Mononuclear cell (primary cell): Measurements from ENCODE around the gene MERTK. TPM values are rescaled to one million over a fixed set of nuclear protein-coding genes. Genes with fewer than 3 reads are reported as not detected.
"Not testable (repeated sequence)": the region's sequence is repeated elsewhere in the genome, so short reads cannot be mapped to it uniquely, and the experiment has no call there.

Experiments used
- H3K27me3 ChIP-seq: 2 replicates; pipeline ENCODE4 v1.6.0; 2011; ENCODE audit warnings: low read length, control low read depth; ENCODE audit not compliant: insufficient read depth
- H3K4me1 ChIP-seq: 2 replicates; pipeline ENCODE4 v1.5.1; 2011; ENCODE audit warnings: mild to moderate bottlenecking, low read length, control low read depth; ENCODE audit not compliant: insufficient read depth
- H3K4me3 ChIP-seq: 2 replicates; pipeline ENCODE4 v1.5.1; 2011; ENCODE audit warnings: mild to moderate bottlenecking, low read length, moderate library complexity
- H3K9me3 ChIP-seq: 2 replicates; pipeline ENCODE4 v1.5.1; 2011; ENCODE audit warnings: low read depth, mild to moderate bottlenecking, control low read depth, low read length
- total RNA-seq: library from RNA; depleted of rRNA; stranded (reverse); fragments of >200 nt; gene quantifications from one replicate; pipeline ENCODE4 v1.2.3, GENCODE V29; 2012

MERTK gene
- total RNA-seq, 1 donor: 3.7 TPM

DNA sequence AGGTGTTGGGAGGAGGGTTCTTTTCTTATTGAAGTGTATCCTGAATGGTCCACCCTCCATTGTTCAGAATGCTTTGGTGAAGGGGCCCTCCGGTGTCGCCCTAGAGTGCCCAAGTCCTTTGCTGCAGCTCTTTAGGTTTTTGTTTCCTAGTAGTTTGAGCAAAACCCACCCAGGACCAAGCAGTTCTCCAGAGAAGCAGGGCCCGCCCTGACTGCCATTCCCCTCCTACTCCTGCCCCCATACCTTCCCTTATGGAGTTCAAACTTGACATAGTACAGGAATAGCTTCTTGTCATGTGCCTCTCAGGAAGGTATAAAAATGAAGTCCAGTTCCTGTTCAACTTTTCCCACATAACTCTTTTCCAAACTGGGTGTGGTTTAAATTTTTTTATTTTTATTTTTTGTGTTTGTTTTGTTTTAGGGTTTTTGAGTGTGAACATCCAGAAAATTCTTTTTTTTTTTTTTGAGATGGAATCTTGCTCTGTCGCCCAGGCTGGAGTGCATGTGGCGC, 5.6 kb downstream of the MERTK start:
- no peaks in the 10 kb centered on the region for H3K9me3 ChIP-seq

DNA sequence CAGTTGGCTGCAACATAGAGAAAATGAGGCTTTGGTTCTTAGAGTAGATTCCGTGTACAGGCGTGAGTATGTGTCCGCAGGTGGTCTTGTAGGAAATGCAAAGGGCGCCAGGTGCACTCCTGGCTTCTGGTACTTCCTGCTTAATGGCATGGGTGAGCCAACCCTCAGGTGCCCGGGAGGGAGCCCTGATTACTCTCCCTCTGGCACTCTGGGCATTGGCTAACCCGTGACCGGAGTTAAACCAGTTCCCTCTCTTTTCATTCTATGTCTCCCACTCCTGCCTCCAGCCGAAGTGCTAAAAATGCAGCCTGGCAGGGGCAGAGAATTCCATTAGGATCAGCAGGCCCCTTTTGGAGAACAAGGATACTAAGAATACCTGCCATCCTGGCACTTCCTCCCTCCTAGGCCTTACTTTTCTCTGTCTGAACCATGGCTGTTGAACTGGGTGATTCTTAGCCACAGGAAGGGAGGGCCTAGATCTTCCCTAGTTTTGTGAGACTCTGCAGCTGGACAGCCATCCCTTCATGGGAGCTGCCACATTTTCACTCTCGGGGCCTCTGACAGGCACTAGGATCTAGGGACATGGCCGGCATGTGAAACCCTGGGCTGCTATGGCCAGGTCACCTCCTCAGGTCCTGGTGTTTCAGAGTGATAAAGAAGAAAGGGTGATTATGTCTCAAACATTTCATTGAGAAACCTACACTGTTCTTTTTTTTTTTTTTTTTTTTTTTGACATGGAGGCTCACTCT, 6.5 kb downstream of the MERTK start:
- no peaks in the 10 kb centered on the region for H3K9me3 ChIP-seq
- peaks cover 5% of the 10 kb centered on the region for H3K27me3 ChIP-seq
- H3K4me3 ChIP-seq: no peak overlapping the region
- H3K4me1 ChIP-seq: peaks cover 22% of the 10 kb centered on the region

More for the DNA sequence above, 5.6 kb downstream of the MERTK start:
- Histone ChIP-seq H3K27me3 (peaks cover 13% of the 10 kb centered on the region), H3K4me3 (no peak overlapping the region), H3K4me1 (peaks cover 31% of the 10 kb centered on the region)

DNA sequence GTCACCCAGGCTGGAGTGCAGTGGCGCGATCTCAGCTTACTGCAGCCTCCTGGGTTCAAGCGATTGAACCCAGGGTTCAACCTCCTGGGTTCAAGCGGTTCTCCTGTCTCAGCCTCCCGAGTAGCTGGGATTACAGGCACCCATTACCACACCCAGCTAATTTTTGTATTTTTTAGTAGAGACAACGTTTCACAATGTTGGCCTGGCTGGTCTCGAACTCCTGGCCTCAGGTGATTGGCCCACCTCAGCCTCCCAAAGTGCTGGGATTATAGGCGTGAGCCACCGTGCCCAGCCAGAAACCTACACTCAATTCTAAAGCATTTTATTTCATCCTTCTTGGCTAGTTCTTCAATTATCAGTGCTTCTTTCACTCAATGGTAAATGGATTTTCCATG, 7.1 kb downstream of the MERTK start:
- not testable (repeated sequence) for H3K27me3 ChIP-seq, H3K9me3 ChIP-seq, H3K4me3 ChIP-seq
- peaks cover 21% of the 10 kb centered on the region for H3K4me1 ChIP-seq

DNA sequence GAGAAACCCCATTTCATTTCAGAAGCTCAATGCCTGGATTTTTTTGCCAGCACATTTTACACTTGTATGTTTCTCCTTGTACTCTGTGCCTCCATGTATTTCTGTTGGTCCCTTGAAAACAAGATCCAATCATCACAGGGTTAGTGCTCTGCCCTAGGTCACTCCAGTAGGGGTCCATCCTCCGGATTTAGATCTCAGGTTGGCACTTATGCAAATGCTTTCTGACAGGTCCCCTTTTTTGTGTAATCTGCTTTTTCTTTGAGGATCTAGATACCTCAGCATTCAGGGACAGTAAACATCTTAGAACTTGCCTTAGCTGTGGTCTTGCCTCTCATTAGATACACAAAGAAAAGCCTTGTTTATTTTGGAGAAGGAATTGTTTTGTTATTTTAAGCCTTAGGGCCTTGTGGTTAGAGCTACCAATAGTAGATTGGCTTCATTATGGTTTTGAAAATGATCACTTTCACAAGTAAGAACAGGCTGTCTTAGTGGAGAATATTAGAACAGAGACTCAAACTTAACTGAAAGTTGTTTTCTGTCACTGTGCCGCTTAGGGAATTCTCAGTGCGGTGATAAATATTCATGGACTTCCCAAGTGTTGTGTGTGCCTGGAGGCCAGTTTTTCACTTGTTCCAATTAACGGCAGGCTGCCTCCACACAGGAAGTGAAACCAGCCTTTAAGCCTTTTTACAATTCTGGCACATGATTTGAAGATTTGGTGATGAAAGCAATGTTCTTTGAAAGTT, 7.8 kb downstream of the MERTK start:
- no peak overlapping the region for H3K4me3 ChIP-seq
- peaks cover 18% of the 10 kb centered on the region for H3K4me1 ChIP-seq
- H3K27me3 ChIP-seq: no peaks in the 10 kb centered on the region
- no peaks in the 10 kb centered on the region for H3K9me3 ChIP-seq

DNA sequence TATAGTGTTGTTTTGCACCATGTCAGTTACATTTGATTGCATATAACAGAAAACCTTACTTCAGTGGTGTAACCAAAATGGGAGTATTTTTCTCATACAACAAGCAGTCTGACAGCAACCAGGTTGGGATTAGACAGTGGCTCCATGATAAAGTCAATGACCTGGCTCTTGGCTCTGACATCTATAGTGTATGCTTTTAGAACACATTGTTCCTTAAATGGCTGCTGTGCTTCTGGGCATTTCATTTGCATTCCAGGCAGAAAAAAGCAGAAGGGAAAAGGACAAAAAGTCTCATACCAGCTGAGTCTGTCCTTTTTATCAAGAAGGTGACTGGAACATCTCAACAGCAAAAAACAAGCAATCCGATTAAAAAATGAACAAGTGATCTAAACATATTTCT, 10.2 kb downstream of the MERTK start:
- Histone ChIP-seq H3K27me3 (no peaks in the 10 kb centered on the region), H3K4me3 (no peak overlapping the region), H3K9me3 (no peaks in the 10 kb centered on the region), H3K4me1 (peaks cover 23% of the 10 kb centered on the region)

DNA sequence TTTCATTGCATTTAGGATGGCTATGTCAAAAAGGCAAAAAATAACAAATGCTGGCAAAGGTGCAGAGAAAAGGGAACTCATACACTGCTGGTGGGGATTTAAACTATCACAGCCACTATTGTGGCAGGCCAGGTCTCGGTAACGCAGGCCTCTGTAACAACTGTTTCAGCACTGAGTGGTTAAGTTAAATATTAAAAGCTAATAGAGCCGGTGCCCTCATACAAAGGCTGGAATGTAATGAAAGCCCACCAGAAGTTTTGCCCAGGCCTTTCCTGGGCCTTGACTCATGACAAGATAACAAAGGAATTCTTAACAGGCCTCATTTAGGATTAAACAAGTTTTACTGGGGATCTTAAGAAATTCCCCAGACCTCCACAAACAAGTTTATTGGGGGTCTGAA, 10.7 kb downstream of the MERTK start:
- peaks cover 23% of the 10 kb centered on the region for H3K4me1 ChIP-seq
- H3K4me3 ChIP-seq: no peak overlapping the region
- H3K27me3 ChIP-seq: no peaks in the 10 kb centered on the region
- H3K9me3 ChIP-seq: no peaks in the 10 kb centered on the region

DNA sequence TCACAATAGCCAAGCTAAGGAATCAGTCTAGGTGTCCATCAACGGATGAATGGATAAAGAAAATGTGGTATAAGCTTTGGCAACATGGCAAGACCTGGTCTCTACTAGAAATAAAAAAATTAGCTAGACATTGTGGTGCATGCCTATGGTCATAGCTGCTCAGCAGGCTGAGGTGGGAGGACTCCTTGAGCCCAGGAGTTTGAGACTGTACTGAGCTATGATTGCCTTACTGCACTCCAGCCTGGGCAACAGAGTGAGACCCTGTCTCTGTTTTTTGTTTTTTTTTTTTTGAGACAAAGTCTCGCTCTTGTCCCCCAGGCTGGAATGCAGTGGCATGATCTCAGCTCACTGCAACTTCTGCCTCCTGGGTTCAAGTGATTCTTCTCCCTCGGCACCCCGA, 11.6 kb downstream of the MERTK start:
- H3K4me3 ChIP-seq, H3K27me3 ChIP-seq, H3K9me3 ChIP-seq: not testable (repeated sequence)
- H3K4me1 ChIP-seq: peaks cover 23% of the 10 kb centered on the region

DNA sequence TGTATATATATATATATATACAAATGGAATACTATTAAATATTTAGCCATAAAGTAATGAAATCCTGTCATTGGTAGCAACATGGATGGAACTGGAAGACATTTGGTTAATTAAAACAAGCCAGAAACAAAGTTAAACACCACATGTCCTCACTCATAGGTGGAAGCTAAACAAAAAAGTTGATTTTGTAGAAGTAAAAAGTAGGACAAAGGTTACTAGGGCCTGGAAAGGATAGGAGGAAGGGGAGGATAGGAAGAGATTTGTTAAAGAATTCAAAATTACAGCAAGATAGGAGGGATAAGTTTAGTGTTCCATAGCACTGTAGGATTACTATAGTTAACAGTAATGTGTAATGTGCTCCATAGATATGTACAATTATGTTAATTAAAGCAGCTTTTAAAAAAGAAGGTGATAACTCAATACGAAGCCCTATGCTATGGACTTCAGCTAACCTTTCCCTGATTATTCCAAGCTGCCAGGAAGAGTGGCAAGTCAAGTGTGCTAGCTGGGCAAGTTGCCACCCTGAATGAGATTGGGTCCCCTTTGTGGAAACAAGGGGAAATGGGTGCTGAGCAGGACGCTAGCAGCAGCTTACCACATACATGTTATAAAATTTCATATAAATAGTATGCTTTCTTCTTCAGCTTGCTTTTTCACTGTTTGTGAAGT, 12.3 kb downstream of the MERTK start:
- Histone ChIP-seq H3K4me1 (peaks cover 23% of the 10 kb centered on the region), H3K4me3 (no peak overlapping the region), H3K27me3 (no peaks in the 10 kb centered on the region), H3K9me3 (no peaks in the 10 kb centered on the region)

DNA sequence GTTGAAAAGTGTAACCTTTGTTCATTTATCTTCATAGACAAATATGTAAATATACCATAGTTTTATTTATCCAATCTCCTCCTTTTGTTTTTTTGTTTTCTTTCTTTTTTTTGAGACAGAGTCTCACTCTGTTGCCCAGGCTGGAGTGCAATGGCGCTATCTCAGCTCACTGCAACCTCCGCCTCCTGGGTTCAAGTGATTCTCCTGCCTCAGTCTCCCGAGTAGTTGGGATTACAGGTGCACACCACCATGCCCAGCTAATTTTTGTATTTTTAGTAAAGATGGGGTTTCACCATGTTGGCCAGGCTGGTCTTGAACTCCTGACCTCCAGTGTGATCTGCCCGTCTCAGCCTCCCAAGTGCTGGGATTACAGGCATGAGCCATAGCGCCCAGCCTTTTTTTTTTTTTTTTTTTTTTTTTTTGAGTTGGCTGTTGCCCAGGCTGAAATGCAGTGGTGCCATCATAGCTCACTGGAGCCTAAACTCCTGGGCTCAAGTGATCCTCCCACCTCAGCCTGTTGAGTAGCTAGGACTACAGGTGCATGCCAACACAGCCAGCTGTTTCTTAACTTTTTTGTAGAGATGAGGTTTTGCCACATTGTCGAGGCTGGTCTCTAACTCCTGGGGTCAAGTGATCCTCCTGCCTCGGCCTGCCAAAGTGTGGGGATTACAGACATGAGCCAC, 13.0 kb downstream of the MERTK start:
- not testable (repeated sequence) for H3K27me3 ChIP-seq, H3K9me3 ChIP-seq, H3K4me3 ChIP-seq

DNA sequence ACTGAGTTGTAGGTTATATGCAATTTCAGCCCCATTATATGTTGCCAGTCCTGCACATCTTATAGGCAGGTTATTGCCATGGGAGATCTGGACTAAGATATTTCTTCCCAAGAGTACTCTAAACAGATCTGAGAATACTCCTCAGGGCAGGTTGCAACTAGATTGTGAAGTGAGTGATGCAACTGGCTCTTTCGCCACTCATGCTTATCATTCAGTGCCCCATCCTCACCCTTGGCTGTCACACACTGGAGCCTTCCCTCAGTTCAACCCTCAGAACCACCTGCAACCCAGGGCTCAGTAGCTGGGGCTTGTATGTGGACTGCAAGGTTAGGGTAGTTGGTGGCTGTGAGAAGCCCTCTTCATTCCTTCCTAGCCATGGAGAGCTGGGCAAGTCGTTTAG, 14.1 kb downstream of the MERTK start:
- Histone ChIP-seq H3K27me3 (no peaks in the 10 kb centered on the region), H3K4me3 (no peak overlapping the region), H3K4me1 (peaks cover 5% of the 10 kb centered on the region), H3K9me3 (no peaks in the 10 kb centered on the region)

More for the DNA sequence above, 13.0 kb downstream of the MERTK start:
- H3K4me1 ChIP-seq: peaks cover 16% of the 10 kb centered on the region

DNA sequence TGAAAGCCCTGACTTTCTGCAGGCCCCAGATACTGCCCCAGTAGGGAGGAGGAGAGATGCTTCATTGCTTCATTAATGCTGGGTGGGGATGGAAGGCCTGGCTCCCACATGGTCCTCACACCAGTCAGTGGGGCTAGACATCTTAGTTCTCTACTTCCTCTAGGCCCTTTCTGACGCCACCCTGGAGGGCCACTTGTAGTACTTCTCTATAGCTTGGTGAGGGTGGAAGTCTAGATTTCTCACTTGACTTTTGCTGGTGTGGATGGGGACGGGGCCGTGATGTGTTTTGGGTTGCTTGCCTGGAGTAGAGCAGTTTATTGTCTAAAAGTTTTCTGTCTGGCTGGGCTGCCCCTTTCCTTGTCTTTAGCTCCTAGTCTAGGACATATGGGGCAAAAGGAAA, 18.7 kb downstream of the MERTK start:
- Histone ChIP-seq H3K9me3 (no peaks in the 10 kb centered on the region), H3K27me3 (no peaks in the 10 kb centered on the region)

DNA sequence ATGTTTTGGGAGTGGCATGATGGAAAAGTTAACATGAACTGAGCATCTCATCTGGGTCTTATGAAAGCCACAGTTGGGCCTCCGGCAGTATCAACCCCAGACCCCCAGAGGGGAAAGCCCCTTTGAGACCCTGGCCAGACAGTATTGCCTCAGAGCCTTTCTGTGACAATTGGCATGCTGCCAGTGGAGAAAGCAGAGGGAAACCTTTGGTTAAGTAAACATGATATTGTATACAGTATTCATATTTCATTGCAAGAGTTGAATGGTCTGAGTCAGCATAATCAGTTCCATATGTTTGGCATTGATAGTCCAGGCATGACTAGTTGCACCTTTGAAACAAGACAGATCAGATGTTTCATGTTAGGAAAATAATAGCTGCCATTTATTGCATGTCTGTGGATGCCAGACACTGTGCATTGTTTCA, 20.0 kb downstream of the MERTK start:
- H3K27me3 ChIP-seq: no peaks in the 10 kb centered on the region
- no peaks in the 10 kb centered on the region for H3K9me3 ChIP-seq
- no peak overlapping the region for H3K4me3 ChIP-seq
- H3K4me1 ChIP-seq: peaks cover 8% of the 10 kb centered on the region

More for the DNA sequence above, 18.7 kb downstream of the MERTK start:
- H3K4me3 ChIP-seq: no peak overlapping the region
- H3K4me1 ChIP-seq: peaks cover 13% of the 10 kb centered on the region

DNA sequence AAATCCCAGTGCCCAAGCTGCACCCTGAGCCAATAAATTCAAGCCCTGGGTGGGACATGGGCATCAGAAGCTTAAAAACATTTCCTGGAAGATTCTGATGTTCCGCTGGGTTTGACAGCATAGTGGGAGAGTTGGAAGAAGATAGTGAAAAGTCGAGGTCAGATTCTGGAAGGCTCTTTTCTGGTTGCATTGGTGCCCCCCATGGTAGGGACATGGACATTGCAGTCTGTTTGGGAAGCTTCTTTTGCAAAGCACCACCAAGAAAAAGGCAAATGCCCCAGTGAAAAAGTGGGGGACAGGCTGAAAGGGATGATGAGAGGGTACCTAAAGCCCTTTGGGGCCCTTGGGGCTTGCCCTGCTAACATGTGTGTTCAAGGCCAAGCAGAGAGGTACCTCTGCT, 21.0 kb downstream of the MERTK start:
- Histone ChIP-seq H3K4me3 (no peak overlapping the region), H3K27me3 (no peaks in the 10 kb centered on the region), H3K9me3 (no peaks in the 10 kb centered on the region), H3K4me1 (peaks cover 8% of the 10 kb centered on the region)

DNA sequence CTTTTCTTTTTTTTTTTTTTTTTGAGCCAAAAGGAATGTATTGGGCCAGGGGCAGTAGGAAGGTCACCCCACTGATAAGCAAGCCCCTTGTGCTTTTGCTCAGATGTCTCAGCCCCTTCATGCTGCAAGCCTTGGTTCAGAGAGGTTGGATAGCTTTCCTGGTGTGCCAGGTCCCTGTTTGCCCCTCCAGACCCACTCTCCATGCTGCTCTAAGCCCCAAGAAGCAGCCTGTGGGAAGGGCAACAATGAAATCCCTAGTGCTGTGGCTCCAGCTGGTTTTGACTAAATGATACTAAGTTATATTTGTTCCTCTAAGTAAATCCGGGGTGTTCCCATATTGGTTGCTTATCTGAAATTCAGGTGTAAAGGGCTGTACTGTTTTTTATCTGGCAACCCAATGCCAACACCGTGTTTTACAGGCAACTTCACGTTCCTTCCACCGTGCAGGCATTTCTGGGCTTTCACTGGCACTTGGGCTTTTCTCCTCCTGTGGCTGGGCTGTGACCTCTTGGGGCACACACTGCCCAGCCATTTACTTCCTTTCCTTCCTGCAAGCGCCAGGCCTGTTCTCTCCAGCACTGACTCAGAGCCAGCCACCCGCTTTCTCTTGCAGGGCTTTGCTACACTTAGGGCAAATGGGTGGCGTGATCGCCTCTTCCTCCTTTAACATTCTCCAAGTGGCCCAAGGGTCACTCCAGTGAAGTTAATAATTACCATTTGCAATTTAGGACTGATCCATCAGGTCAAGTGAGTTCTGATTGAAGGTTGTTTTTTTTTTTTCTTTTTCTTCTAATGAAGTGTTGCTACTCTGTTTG, 21.6 kb downstream of the MERTK start:
- H3K4me1 ChIP-seq: peaks cover 8% of the 10 kb centered on the region
- no peaks in the 10 kb centered on the region for H3K9me3 ChIP-seq
- no peaks in the 10 kb centered on the region for H3K27me3 ChIP-seq
- H3K4me3 ChIP-seq: no peak overlapping the region
